Measurements from ENCODE around the gene KIAA1549. TPM values are rescaled to one million over a fixed set of nuclear protein-coding genes. Genes with fewer than 3 reads are reported as not detected.

Gene KIAA1549
- 0.52 and 0.63 TPM in 2 replicates for total RNA-seq

DNA sequence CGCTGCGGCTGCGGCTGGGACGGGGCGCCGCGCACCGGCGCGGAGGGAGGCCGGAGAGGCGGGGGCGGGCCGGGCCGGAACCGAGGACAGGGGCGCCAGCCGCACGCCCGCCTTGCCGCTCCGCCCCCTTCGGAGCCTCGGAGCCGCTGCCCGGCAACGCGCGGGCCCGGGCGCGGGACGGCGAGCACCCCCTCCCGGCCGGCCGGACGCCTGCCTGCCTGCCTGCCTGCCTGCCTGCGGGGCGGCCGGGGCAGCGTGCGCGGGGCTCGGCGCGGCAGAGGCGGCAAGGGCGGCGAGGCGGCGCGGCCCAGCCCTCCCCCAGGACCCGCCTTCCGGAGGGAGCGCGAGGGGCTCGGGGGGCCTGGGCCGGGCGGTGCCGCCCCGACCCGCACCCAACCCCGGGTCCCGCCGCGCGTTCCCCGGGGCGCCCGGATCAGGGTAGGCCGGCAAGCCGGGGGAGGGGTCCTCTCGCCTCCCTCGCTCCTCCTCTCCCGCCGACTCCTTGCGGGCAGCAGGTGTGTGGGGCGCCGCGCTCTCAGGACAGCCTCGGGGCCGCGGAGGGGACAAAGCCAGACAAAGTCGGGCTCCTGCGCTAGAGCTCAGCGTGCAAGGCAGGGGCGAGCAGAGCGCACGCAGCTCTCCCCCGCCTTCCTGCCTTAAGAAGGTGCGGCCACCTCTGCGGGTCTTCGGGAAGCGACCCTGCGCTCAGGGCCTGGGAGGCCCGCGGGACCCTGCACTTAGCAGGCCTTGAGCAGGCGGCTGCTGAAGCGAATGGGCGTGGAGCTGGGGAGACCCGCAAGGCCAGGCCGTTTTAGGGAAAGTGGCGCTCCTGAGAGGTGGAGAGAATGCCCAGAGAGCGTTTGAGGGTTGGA is at the start of gene KIAA1549:
TSS of gene KIAA1549 (minus strand) at position 58 of the 872 bp plus-strand sequence. CDS start 120 bp downstream, outside the sequence.

DNA sequence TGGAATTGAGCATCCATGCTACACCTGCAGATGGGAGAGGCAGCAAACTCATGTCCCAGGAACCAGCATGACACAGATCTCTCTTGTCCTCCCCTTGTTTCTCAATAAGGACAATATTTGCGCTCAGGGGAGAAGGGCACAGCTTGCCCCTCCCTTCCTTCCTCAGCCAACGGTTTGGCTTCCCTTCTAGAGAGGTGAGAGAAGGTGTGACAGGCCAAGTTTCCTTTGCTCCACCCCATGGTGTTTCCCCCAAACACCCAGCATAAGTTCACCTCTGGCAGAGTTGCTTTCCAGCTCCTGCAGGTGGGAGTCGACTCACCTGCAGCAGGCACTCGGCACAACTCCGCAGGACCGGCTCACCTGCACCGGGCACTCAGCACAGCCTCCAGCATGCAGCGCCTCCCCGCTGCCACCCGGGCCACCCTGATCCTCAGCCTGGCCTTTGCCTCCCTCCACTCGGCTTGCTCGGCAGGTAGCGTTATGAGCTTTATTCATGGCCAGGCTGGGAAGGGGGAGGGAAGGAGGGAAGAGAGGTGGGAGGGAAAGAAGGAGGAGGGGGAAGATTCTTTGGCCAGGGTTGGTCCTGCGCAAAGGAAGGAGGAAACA is 183.4 kb downstream of the KIAA1549 start, which contains the start of the genes ATP6V0A4 and TMEM213:
TSS of gene ATP6V0A4 (minus strand) at position 482 of the 606 bp plus-strand sequence. CDS start 26,949 bp downstream, outside the sequence.
TSS of gene TMEM213 (plus strand) at position 280 of the 606 bp plus-strand sequence. CDS start at position 391, 111 bp downstream.

Other genes starting within 250 kb of the KIAA1549 start
- gene TMEM213, start 183.4 kb downstream of the KIAA1549 start, total RNA-seq, result not detected in 2 replicates
- not detected in 2 replicates for gene ATP6V0A4, start 183.2 kb downstream of the KIAA1549 start, total RNA-seq
- gene ZC3HAV1L, start 54.7 kb upstream of the KIAA1549 start, total RNA-seq, result 2.8 and 3.8 TPM in 2 replicates
- 17.7 and 21.4 TPM in 2 replicates for gene ZC3HAV1, start 128.3 kb upstream of the KIAA1549 start, total RNA-seq
- 2.5 and 3.8 TPM in 2 replicates for gene UBN2, start 249.8 kb upstream of the KIAA1549 start, total RNA-seq